Type B pancreatic cell (in vitro differentiated cells): ENCODE data around the gene PTGES2. TPM values are rescaled to one million over a fixed set of nuclear protein-coding genes. Genes with fewer than 3 reads are reported as not detected.
A peak's percentile ranks its signal among the peaks of the same experiment; 100 is the strongest.

Experiments used
- DNase-seq: peaks from one replicate; pipeline ENCODE4 v3.0.0; 2021; ENCODE audit warnings: mixed read lengths; ENCODE audit not compliant: unreplicated experiment; ENCODE audit errors: extremely low spot score
- H3K27ac Mint-ChIP-seq: 2 replicates; pipeline ENCODE4 v1.8.0; 2021; ENCODE audit warnings: mild to moderate bottlenecking, mixed read lengths
- H3K27me3 Mint-ChIP-seq: 2 replicates; pipeline ENCODE4 v1.8.0; 2021; ENCODE audit warnings: mixed read lengths
- H3K36me3 Mint-ChIP-seq: 2 replicates; pipeline ENCODE4 v1.8.0; 2021; ENCODE audit warnings: mixed read lengths
- H3K4me1 Mint-ChIP-seq: one replicate; pipeline ENCODE4 v1.8.0; 2021; ENCODE audit warnings: mixed read lengths; ENCODE audit not compliant: unreplicated experiment
- H3K4me3 Mint-ChIP-seq: 2 replicates; pipeline ENCODE4 v1.8.0; 2021; ENCODE audit warnings: mild to moderate bottlenecking, mixed read lengths
- H3K9me3 Mint-ChIP-seq: 2 replicates; pipeline ENCODE4 v1.8.0; 2021; ENCODE audit warnings: mixed read lengths
- CTCF ChIP-seq: fragments of 200-600 bp; sonication (generic); conservative IDR thresholded peaks from 2 replicates; pipeline ENCODE4 v1.5.0; 2021; ENCODE audit warnings: antibody characterized with exemption, mild to moderate bottlenecking
- total RNA-seq: library from RNA; stranded (reverse); gene quantifications from 2 replicates; pipeline ENCODE4 v1.2.1, GENCODE V29; 2021; ENCODE audit warnings: low replicate concordance

PTGES2 gene
- total RNA-seq, 1 donor from 2014 or later: 67.2 TPM

DNA sequence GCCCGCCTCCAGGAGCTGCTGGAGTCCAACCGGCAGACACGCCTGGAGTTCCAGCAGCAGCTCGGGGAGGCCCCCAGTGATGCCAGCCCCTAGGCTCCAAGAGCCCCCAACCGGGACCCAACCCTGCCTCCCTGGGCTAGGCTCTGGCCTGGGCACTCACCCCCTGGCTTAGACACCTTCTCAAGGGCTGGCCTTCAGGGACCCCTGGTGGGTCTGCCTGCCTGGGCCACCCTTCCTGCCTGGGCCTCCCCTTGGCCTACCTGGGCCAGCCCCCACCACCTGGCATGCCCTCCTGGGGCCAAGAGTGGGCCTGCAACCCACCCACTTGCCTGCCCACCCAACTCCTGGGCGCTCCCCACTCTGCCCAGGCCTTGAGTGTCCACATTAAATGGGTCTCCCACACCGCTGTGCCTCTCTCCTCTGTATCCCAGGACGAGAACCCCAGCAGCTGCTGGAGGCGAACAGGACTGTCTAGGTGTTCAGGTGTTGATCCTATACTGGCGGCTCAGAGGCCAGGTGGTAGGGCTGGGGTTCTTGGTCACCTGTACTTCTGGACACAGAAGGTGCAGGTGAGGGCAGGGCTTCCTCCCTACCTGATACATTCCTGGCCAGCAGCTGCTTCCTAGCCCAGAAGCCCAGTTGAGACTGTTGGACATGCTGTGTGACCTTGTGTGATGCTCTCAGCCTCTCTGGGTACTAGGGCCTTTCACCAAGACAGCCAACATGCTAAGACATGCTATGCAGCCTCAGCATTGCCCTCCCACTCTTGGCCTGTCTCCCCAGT is 36.2 kb upstream of the PTGES2 start:
- H3K27ac Mint-ChIP-seq: no peak overlapping the region
- H3K4me1 Mint-ChIP-seq: peaks cover 11% of the 10 kb centered on the region
- no peak for DNase-seq
- peaks cover 14% of the 10 kb centered on the region for H3K36me3 Mint-ChIP-seq
- H3K4me3 Mint-ChIP-seq: no peak overlapping the region
- TF ChIP-seq CTCF: no peak
- H3K9me3 Mint-ChIP-seq: no peaks in the 10 kb centered on the region
- H3K27me3 Mint-ChIP-seq: no peaks in the 10 kb centered on the region

GRCh38 chr9:128163027-128163515 is 35.5 kb upstream of the PTGES2 start:
- peaks cover 11% of the 10 kb centered on the region for H3K4me1 Mint-ChIP-seq

GRCh38 chr9:128162215-128163026 is 34.9 kb upstream of the PTGES2 start:
- Mint-ChIP-seq H3K4me1 (peaks cover 11% of the 10 kb centered on the region), H3K36me3 (peaks cover 10% of the 10 kb centered on the region), H3K27ac (peak overlapping the region; percentile 39), H3K27me3 (no peaks in the 10 kb centered on the region), H3K9me3 (no peaks in the 10 kb centered on the region), H3K4me3 (peak overlapping the region; percentile 54)
- DNase-seq: no peak
- TF ChIP-seq CTCF: no peak

More at GRCh38 chr9:128163027-128163515, 35.5 kb upstream of the PTGES2 start:
- no peak for TF ChIP-seq CTCF
- Mint-ChIP-seq H3K27ac (peak overlapping the region; percentile 39), H3K36me3 (peaks cover 11% of the 10 kb centered on the region), H3K9me3 (no peaks in the 10 kb centered on the region), H3K27me3 (no peaks in the 10 kb centered on the region), H3K4me3 (peak overlapping the region; percentile 54)
- no peak for DNase-seq

GRCh38 chr9:128161215-128161902 is 33.8 kb upstream of the PTGES2 start:
- Mint-ChIP-seq H3K27me3 (no peaks in the 10 kb centered on the region), H3K4me3 (peak overlapping the region; percentile 87), H3K27ac (peak overlapping the region; percentile 33), H3K9me3 (no peaks in the 10 kb centered on the region), H3K36me3 (peaks cover 6% of the 10 kb centered on the region), H3K4me1 (peaks cover 11% of the 10 kb centered on the region)
- TF ChIP-seq CTCF: no peak
- DNase-seq: no peak

GRCh38 chr9:128160603-128160987 is 33.1 kb upstream of the PTGES2 start:
- peaks cover 6% of the 10 kb centered on the region for H3K36me3 Mint-ChIP-seq
- H3K27me3 Mint-ChIP-seq: no peaks in the 10 kb centered on the region
- no peak overlapping the region for H3K27ac Mint-ChIP-seq
- H3K9me3 Mint-ChIP-seq: no peaks in the 10 kb centered on the region
- TF ChIP-seq CTCF: no peak
- no peak for DNase-seq
- peak overlapping the region; percentile 87 for H3K4me3 Mint-ChIP-seq
- peaks cover 15% of the 10 kb centered on the region for H3K4me1 Mint-ChIP-seq
